Keratinocyte (primary cell): ENCODE measurements around the gene MOB2. TPM values are rescaled to one million over a fixed set of nuclear protein-coding genes. Genes with fewer than 3 reads are reported as not detected.

Source experiments
- DNase-seq: peaks from one replicate; pipeline ENCODE4 v3.0.0-alpha.2; 2011; ENCODE audit warnings: low read depth, missing footprints, low spot score
- FAIRE-seq: peaks from 2 replicates; lab custom pipeline; 2011; peaks lifted over from hg19 to GRCh38; lab: Jason Lieb, UNC
- H2AFZ ChIP-seq: 2 replicates; pipeline ENCODE4 v1.6.0; 2012; ENCODE audit warnings: low read length, control low read depth, inconsistent platforms; ENCODE audit not compliant: control insufficient read depth
- H3K27ac ChIP-seq: 2 replicates; pipeline ENCODE4 v1.5.1; 2011; ENCODE audit warnings: low read length; ENCODE audit not compliant: control insufficient read depth, insufficient read depth
- H3K27me3 ChIP-seq: 3 replicates; pipeline ENCODE4 v1.6.0; 2011; ENCODE audit warnings: low read length; ENCODE audit not compliant: control insufficient read depth, insufficient read depth; ENCODE audit errors: extremely low read depth
- H3K36me3 ChIP-seq, 2 experiments: 2 replicates in 1 of 2; 3 replicates in 1 of 2; pipeline ENCODE4 v1.5.1; 2011; ENCODE audit warnings: low read length in 2 of 2, mild to moderate bottlenecking in 1 of 2; ENCODE audit not compliant: control insufficient read depth in 2 of 2, insufficient read depth in 2 of 2; ENCODE audit errors: extremely low read depth in 1 of 2
- H3K4me1 ChIP-seq: 3 replicates; pipeline ENCODE4 v1.5.1; 2011; ENCODE audit warnings: low read length; ENCODE audit not compliant: control insufficient read depth, insufficient read depth; ENCODE audit errors: extremely low read depth
- H3K4me2 ChIP-seq: 3 replicates; pipeline ENCODE4 v1.6.0; 2011; ENCODE audit warnings: low read depth, low read length; ENCODE audit not compliant: control insufficient read depth, insufficient read depth; ENCODE audit errors: extremely low read depth
- H3K4me3 ChIP-seq, 3 experiments: fragments of 200-600 bp in 1 of 3; sonication (generic) in 1 of 3; 2 replicates in 2 of 3; 3 replicates in 1 of 3; pipeline ENCODE4 v1.5.1; 2011 to 2016; ENCODE audit warnings: low read length in 3 of 3, mild to moderate bottlenecking in 3 of 3, control low read depth in 2 of 3, inconsistent platforms in 1 of 3, low read depth in 1 of 3, mixed read lengths in 1 of 3, mixed run types in 1 of 3, moderate library complexity in 1 of 3; ENCODE audit not compliant: control insufficient read depth in 2 of 3, insufficient read depth in 2 of 3; ENCODE audit errors: extremely low read depth in 1 of 3
- H3K79me2 ChIP-seq: 2 replicates; pipeline ENCODE4 v1.6.0; 2012; ENCODE audit warnings: low read length; ENCODE audit not compliant: control insufficient read depth, insufficient read depth
- H3K9ac ChIP-seq: 3 replicates; pipeline ENCODE4 v1.6.0; 2011; ENCODE audit warnings: low read length; ENCODE audit not compliant: control insufficient read depth, insufficient read depth; ENCODE audit errors: extremely low read depth
- H3K9me1 ChIP-seq: 3 replicates; pipeline ENCODE4 v1.6.0; 2011; ENCODE audit warnings: low read length; ENCODE audit not compliant: control insufficient read depth, insufficient read depth; ENCODE audit errors: extremely low read depth
- H3K9me3 ChIP-seq: 2 replicates; pipeline ENCODE4 v1.5.1; 2012; ENCODE audit warnings: low read depth, low read length; ENCODE audit not compliant: control insufficient read depth
- H4K20me1 ChIP-seq: 3 replicates; pipeline ENCODE4 v1.6.0; 2011; ENCODE audit warnings: low read length; ENCODE audit not compliant: control insufficient read depth, insufficient read depth; ENCODE audit errors: extremely low read depth
- EZH2 ChIP-seq: IDR thresholded peaks from one replicate; pipeline ENCODE4 v1.6.1; 2012; ENCODE audit warnings: inconsistent platforms, mild to moderate bottlenecking, low read length, moderate library complexity
- dilution Hi-C: fragments of 300-500 bp; cut with MboI; formaldehyde crosslinking; loops from one replicate; pipeline ENCODE4 v1.7.0; 2020; ENCODE audit warnings: low sequenced_read_pairs; ENCODE audit not compliant: extremely low pct_ligation_motif_present
- polyA plus RNA-seq, 5 experiments: library from polyadenylated mRNA; depleted of rRNA in 3 of 5; stranded (reverse) in 3 of 5; stranded (forward) in 1 of 5; unstranded in 1 of 5; fragments of >200 nt; gene quantifications; 1 replicate in 1 of 5; 2 replicates in 3 of 5; 3 replicates in 1 of 5; pipeline versions ENCODE4 v1.2.1 to v1.2.3, GENCODE V29; 2011 to 2012; ENCODE audit warnings: missing spikeins in 2 of 5, low read depth in 1 of 5, low replicate concordance in 1 of 5
- TF ChIP-seq, protein P1 (sequence below), 3 experiments: IDR thresholded peaks in 1 of 3; conservative IDR thresholded peaks in 1 of 3; optimal IDR thresholded peaks in 1 of 3; 2 replicates in 2 of 3; 3 replicates in 1 of 3; pipeline versions ENCODE3 to v1.5.1; 2011; ENCODE audit warnings: low read length in 3 of 3, mild to moderate bottlenecking in 3 of 3, moderate library complexity in 2 of 3, control low read depth in 1 of 3, inconsistent platforms in 1 of 3; ENCODE audit not compliant: insufficient read depth in 2 of 3; ENCODE audit errors: extremely low read depth in 1 of 3

Gene MOB2
- polyA plus RNA-seq, 1 donor (not counting 4 experiments of a cell fraction or from before 2014, with no cell fraction given): 37.7 TPM

DNA sequence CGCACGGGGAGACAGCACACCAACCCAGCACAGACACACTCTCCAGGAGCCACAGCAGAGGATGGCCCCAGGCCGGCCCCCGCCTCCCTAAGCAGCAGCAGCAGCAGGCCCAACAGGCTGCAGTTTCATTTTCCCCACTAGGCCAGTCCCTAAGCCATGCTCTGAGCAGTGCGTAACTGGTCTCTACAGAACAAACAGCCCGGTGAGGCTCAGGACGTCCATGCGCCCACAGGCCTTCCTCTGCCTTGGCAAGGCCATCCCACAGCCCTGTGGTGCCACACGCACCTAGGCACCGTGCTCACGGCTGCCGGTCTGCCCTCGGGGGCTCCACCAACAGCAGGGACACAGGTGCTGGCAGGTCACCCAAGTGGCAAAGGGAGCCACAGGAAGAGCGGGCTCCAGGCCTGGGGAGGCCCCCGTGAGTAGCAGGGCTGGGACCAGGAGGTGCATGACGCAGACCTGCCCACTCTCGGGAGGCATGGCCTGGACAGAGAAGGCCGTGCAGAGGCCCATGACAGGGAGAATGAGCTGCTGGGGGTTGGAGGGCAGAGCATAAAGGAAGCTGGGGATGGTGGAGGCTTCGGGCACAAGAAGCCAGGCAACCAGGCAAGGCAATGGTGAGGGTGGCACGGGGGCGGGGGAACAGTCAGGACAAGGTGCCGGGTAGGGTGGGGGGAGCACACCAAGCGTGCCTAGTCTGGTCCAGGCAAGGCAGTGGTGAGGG is 1.4 kb upstream of the MOB2 start:
- Histone ChIP-seq H3K79me2 (peaks cover 67% of the 10 kb centered on the region), H3K4me3 (no peak overlapping the region), H2AFZ (no peak overlapping the region), H3K27me3 (no peaks in the 10 kb centered on the region), H3K4me2 (no peak overlapping the region), H3K4me1 (peaks cover 3% of the 10 kb centered on the region), H3K9ac (no peak overlapping the region), H3K9me1 (no peaks in the 10 kb centered on the region), H3K27ac (no peak overlapping the region), H3K9me3 (no peaks in the 10 kb centered on the region), H4K20me1 (peaks cover 32% of the 10 kb centered on the region), H3K36me3 (peaks cover 0 to 2% of the 10 kb centered on the region in 2 experiments)
- no peak for TF ChIP-seq EZH2
- TF ChIP-seq, protein P1, sequence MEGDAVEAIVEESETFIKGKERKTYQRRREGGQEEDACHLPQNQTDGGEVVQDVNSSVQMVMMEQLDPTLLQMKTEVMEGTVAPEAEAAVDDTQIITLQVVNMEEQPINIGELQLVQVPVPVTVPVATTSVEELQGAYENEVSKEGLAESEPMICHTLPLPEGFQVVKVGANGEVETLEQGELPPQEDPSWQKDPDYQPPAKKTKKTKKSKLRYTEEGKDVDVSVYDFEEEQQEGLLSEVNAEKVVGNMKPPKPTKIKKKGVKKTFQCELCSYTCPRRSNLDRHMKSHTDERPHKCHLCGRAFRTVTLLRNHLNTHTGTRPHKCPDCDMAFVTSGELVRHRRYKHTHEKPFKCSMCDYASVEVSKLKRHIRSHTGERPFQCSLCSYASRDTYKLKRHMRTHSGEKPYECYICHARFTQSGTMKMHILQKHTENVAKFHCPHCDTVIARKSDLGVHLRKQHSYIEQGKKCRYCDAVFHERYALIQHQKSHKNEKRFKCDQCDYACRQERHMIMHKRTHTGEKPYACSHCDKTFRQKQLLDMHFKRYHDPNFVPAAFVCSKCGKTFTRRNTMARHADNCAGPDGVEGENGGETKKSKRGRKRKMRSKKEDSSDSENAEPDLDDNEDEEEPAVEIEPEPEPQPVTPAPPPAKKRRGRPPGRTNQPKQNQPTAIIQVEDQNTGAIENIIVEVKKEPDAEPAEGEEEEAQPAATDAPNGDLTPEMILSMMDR (optimal IDR thresholded peaks at IDR 0.05 in 1 of 3, IDR thresholded peaks at IDR 0.05 in 1 of 3, conservative IDR thresholded peaks at IDR 0.05 in 1 of 3; ENCODE audit: extremely low read depth in 1 of 3, insufficient read depth in 2 of 3, low read length in 3 of 3): no peak
- FAIRE-seq (no peak), DNase-seq (no peak)
- dilution Hi-C loops: no loop called here

DNA sequence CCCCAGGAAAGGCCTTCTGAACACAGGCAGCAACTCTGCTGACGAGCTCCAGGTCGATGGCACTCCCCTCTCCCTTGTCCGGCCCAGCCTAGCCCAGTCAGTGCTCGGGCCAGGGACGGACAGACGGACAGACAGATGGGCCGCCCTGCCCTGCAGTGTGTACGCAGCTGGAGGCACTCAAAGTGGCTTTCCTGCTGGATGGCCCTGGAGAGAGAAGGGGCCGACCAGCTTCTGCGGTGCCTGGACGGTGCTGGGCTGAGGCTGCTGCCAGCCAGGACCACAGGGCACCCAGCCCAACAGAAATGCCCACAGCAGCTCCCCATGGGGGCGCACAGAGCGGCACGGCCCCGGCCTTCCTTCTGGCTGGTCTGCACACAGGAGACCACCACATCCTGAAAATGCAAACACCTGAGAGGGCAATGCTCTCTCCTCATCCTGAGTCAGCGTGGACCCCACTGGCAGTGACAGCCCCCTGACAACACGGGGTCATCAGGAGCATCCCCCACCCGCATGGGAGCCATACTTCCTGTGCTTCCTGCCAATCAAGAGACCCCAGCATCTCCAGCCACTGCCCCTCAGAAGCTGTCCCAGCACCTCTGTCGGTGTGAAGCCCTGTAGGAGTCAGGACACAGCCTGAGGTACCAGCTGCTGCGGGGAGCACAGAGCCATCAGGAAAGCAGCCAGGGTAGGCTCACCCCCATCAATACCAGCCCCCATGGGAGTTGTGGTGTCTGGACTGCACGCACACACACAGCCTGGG is 692 bp upstream of the MOB2 start:
- Histone ChIP-seq H3K9me1 (no peaks in the 10 kb centered on the region), H3K9me3 (no peaks in the 10 kb centered on the region), H2AFZ (no peak overlapping the region), H3K4me1 (peaks cover 3% of the 10 kb centered on the region), H3K27ac (no peak overlapping the region), H4K20me1 (peaks cover 29% of the 10 kb centered on the region), H3K27me3 (no peaks in the 10 kb centered on the region), H3K36me3 (peaks cover 0 to 2% of the 10 kb centered on the region in 2 experiments), H3K4me3 (no peak overlapping the region), H3K79me2 (peaks cover 62% of the 10 kb centered on the region), H3K4me2 (no peak overlapping the region), H3K9ac (no peak overlapping the region)
- DNase-seq (no peak), FAIRE-seq (no peak)
- TF ChIP-seq EZH2: no peak
- TF ChIP-seq, protein P1 (optimal IDR thresholded peaks at IDR 0.05 in 1 of 3, IDR thresholded peaks at IDR 0.05 in 1 of 3, conservative IDR thresholded peaks at IDR 0.05 in 1 of 3; ENCODE audit: extremely low read depth in 1 of 3, insufficient read depth in 2 of 3, low read length in 3 of 3): no peak
- dilution Hi-C loops: no loop called here
